Astrocyte (in vitro differentiated cells and primary cell): ENCODE results near the gene CYTH4. TPM values are rescaled to one million over a fixed set of nuclear protein-coding genes. Genes with fewer than 3 reads are reported as not detected.
A peak's percentile ranks its signal among the peaks of the same experiment; 100 is the strongest.

ENCODE experiments used
- DNase-seq: peaks from one replicate; pipeline ENCODE4 v3.0.0-alpha.2; 2010; ENCODE audit warnings: low read depth
- FAIRE-seq: peaks from 2 replicates; lab custom pipeline; 2011; peaks lifted over from hg19 to GRCh38; lab: Jason Lieb, UNC
- H2AFZ ChIP-seq: 2 replicates; pipeline ENCODE4 v1.6.0; 2012; ENCODE audit warnings: low read depth, low read length, inconsistent platforms
- H3K27ac ChIP-seq: 2 replicates; pipeline ENCODE4 v1.5.1; 2011; ENCODE audit warnings: low read depth, low read length, inconsistent platforms
- H3K27me3 ChIP-seq: 2 replicates; pipeline ENCODE4 v1.6.0; 2011; ENCODE audit warnings: low read length, inconsistent platforms; ENCODE audit not compliant: insufficient read depth
- H3K36me3 ChIP-seq: 2 replicates; pipeline ENCODE4 v1.5.1; 2011; ENCODE audit warnings: low read length, inconsistent platforms; ENCODE audit not compliant: insufficient read depth
- H3K4me1 ChIP-seq: 2 replicates; pipeline ENCODE4 v1.5.1; 2011; ENCODE audit warnings: low read length, inconsistent platforms; ENCODE audit not compliant: insufficient read depth
- H3K4me2 ChIP-seq: 2 replicates; pipeline ENCODE4 v1.6.0; 2012; ENCODE audit warnings: low read length, inconsistent platforms
- H3K4me3 ChIP-seq: 2 replicates; pipeline ENCODE4 v1.5.1; 2011; ENCODE audit warnings: low read depth, mild to moderate bottlenecking, low read length, inconsistent platforms; ENCODE audit not compliant: insufficient read depth
- H3K79me2 ChIP-seq: 2 replicates; pipeline ENCODE4 v1.6.0; 2012; ENCODE audit warnings: mild to moderate bottlenecking, low read length, inconsistent platforms; ENCODE audit not compliant: insufficient read depth
- H3K9ac ChIP-seq: 2 replicates; pipeline ENCODE4 v1.6.0; 2012; ENCODE audit warnings: mild to moderate bottlenecking, low read length, inconsistent platforms
- H3K9me3 ChIP-seq: 2 replicates; pipeline ENCODE4 v1.5.1; 2012; ENCODE audit warnings: low read depth, mild to moderate bottlenecking, low read length, inconsistent platforms; ENCODE audit not compliant: insufficient read depth
- H4K20me1 ChIP-seq: 2 replicates; pipeline ENCODE4 v1.6.0; 2012; ENCODE audit warnings: low read length, inconsistent platforms; ENCODE audit not compliant: insufficient read depth
- H3K27ac Mint-ChIP-seq: one replicate; pipeline ENCODE4 v1.8.0; 2021; ENCODE audit warnings: mild to moderate bottlenecking, mixed read lengths; ENCODE audit not compliant: unreplicated experiment
- H3K27me3 Mint-ChIP-seq: one replicate; pipeline ENCODE4 v1.8.0; 2021; ENCODE audit warnings: low read depth, mixed read lengths; ENCODE audit not compliant: unreplicated experiment
- H3K36me3 Mint-ChIP-seq: one replicate; pipeline ENCODE4 v1.8.0; 2021; ENCODE audit warnings: low read depth, mixed read lengths; ENCODE audit not compliant: unreplicated experiment
- H3K4me1 Mint-ChIP-seq: one replicate; pipeline ENCODE4 v1.8.0; 2021; ENCODE audit warnings: low read depth, mixed read lengths; ENCODE audit not compliant: unreplicated experiment
- H3K4me3 Mint-ChIP-seq: one replicate; pipeline ENCODE4 v1.8.0; 2021; ENCODE audit warnings: mild to moderate bottlenecking, moderate library complexity, mixed read lengths; ENCODE audit not compliant: unreplicated experiment
- H3K9me3 Mint-ChIP-seq: one replicate; pipeline ENCODE4 v1.8.0; 2021; ENCODE audit warnings: mild to moderate bottlenecking, mixed read lengths; ENCODE audit not compliant: unreplicated experiment
- EZH2 ChIP-seq: IDR thresholded peaks from 2 replicates; pipeline ENCODE4 v1.6.1; 2012; ENCODE audit warnings: mild to moderate bottlenecking, low read length, inconsistent platforms; ENCODE audit not compliant: insufficient read depth
- total RNA-seq: library from RNA; stranded (reverse); gene quantifications from 2 replicates; pipeline ENCODE4 v1.2.1, GENCODE V29; 2021
- TF ChIP-seq, protein P1 (sequence below): IDR thresholded peaks from 2 replicates; pipeline ENCODE4 v1.5.1; 2011; ENCODE audit warnings: low read depth, mild to moderate bottlenecking, inconsistent platforms, low read length, moderate library complexity; ENCODE audit not compliant: insufficient read depth

Gene CYTH4
- total RNA-seq, 1 donor from 2014 or later = not detected

DNA sequence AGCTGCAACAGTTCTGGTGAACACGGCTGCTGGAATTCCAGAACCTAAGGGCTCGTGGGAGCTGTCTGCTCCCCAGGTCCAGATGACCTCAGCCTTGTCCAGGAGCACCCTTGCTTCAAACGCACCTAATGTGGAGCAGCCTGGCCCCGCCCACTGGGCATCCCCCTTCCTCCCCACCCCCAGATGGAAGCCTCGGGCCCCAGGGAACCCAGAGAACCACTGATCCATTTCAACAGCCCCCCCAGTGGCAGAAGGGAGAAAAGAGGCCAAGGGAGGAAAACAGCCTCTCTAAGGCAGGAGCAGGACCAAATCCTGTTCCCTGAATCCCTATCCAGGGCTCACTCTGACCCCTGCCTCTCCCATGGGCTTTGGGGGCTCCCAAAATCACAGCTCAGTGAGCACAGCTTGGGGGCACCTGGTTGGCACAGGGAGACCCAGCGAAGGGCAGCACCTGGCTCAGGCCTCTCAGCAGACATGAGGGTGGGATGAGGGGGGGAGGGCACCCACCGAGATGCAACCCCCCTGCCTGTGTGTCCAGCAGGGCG is 1.2 kb downstream of the CYTH4 start:
- Histone ChIP-seq H3K27ac (no peak overlapping the region), H4K20me1 (no peaks in the 10 kb centered on the region), H3K9me3 (peaks cover 4% of the 10 kb centered on the region), H3K4me3 (no peak overlapping the region), H3K36me3 (no peaks in the 10 kb centered on the region), H3K79me2 (no peaks in the 10 kb centered on the region), H3K27me3 (peaks cover 8% of the 10 kb centered on the region), H2AFZ (no peak overlapping the region), H3K9ac (no peak overlapping the region), H3K4me2 (no peak overlapping the region), H3K4me1 (peaks cover 10% of the 10 kb centered on the region)
- DNase-seq = no peak
- Mint-ChIP-seq H3K27me3 (peaks cover 28% of the 10 kb centered on the region), H3K9me3 (peaks cover 3% of the 10 kb centered on the region), H3K4me3 (no peak overlapping the region), H3K4me1 (peaks cover 7% of the 10 kb centered on the region), H3K27ac (no peak overlapping the region), H3K36me3 (peaks cover 2% of the 10 kb centered on the region)
- no peak for TF ChIP-seq EZH2
- TF ChIP-seq, protein P1, sequence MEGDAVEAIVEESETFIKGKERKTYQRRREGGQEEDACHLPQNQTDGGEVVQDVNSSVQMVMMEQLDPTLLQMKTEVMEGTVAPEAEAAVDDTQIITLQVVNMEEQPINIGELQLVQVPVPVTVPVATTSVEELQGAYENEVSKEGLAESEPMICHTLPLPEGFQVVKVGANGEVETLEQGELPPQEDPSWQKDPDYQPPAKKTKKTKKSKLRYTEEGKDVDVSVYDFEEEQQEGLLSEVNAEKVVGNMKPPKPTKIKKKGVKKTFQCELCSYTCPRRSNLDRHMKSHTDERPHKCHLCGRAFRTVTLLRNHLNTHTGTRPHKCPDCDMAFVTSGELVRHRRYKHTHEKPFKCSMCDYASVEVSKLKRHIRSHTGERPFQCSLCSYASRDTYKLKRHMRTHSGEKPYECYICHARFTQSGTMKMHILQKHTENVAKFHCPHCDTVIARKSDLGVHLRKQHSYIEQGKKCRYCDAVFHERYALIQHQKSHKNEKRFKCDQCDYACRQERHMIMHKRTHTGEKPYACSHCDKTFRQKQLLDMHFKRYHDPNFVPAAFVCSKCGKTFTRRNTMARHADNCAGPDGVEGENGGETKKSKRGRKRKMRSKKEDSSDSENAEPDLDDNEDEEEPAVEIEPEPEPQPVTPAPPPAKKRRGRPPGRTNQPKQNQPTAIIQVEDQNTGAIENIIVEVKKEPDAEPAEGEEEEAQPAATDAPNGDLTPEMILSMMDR = peak; percentile 4
- no peak for FAIRE-seq

DNA sequence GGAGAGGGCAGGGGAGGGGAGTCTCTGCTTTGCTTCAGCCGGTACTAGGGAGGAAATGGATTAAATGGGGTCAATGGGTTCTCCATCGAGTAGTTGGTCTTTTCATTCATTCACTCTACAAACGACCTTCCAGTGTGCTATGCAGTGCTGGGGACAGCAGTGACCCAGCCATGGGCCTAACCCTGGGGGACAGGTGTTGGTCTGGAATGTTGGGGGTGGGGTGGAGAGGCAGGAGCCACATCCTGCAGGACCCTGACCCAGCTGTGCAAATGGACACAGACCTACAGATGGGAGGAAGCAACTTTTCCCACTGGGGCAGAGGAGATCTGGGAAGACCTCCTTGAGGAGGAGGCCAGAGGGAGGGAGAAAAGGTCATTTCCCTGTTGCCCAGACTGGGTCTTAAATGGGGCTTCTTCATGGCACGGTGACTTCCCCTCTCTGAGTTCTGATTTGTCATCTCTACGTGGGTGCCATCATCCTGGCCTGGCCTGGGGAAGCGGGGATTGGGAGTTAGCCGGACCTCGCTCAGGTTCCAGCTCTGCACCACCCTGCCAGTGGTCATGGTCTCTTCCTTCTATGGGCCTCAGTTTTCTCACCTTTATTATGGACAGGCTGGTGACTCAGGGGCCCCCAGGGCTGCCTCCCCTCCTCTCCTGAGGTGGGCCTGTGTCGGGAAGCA is 2.0 kb downstream of the CYTH4 start:
- no peak overlapping the region for H3K27ac Mint-ChIP-seq
- H3K36me3 ChIP-seq = no peaks in the 10 kb centered on the region
- no peak overlapping the region for H3K4me3 ChIP-seq
- H3K27me3 ChIP-seq = peaks cover 8% of the 10 kb centered on the region
- no peaks in the 10 kb centered on the region for H4K20me1 ChIP-seq
- peak overlapping the region; percentile 21 for H3K4me2 ChIP-seq
- peaks cover 2% of the 10 kb centered on the region for H3K9me3 Mint-ChIP-seq
- H3K27me3 Mint-ChIP-seq = peaks cover 34% of the 10 kb centered on the region
- H3K4me1 Mint-ChIP-seq = peaks cover 7% of the 10 kb centered on the region
- no peak overlapping the region for H3K9ac ChIP-seq
- H2AFZ ChIP-seq = no peak overlapping the region
- no peak overlapping the region for H3K27ac ChIP-seq
- TF ChIP-seq, protein P1 = no peak
- no peak for TF ChIP-seq EZH2
- peaks cover 8% of the 10 kb centered on the region for H3K4me1 ChIP-seq
- DNase-seq (no peak), FAIRE-seq (no peak)
- peaks cover 4% of the 10 kb centered on the region for H3K9me3 ChIP-seq
- H3K4me3 Mint-ChIP-seq = no peak overlapping the region
- H3K36me3 Mint-ChIP-seq = peaks cover 2% of the 10 kb centered on the region
- H3K79me2 ChIP-seq = no peaks in the 10 kb centered on the region

DNA sequence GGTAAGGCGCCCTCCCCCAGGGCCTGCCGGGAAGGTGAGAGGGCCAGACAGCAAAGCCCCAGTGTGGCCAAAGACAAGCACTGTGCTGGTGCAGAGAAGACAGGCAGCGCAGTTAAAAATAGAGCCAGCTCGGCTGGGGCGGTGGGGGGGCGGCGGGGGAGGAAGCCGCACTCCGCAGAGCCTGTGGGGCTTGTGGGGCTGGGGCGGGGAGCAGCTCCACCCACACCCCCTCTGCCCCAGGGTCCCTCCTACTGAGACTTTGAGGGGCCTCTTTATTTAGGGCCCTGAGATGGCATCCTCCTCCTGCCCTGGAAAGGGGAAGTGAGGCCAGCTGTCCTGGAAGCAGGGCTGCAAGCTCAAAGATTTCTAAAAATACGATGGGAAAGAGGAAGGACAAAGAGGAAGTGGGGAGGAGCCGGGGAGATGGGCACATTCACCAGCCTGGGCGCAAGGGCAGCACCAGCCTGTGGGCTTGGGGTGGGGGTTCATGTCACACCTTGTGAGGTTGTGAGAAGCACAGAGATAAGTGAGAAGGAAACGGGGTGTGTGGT is 2.6 kb downstream of the CYTH4 start:
- peaks cover 8% of the 10 kb centered on the region for H3K27me3 ChIP-seq
- H3K9me3 ChIP-seq = peaks cover 4% of the 10 kb centered on the region
- H3K27me3 Mint-ChIP-seq = peaks cover 33% of the 10 kb centered on the region
- peaks cover 2% of the 10 kb centered on the region for H3K9me3 Mint-ChIP-seq
- peaks cover 5% of the 10 kb centered on the region for H3K4me1 Mint-ChIP-seq
- no peak overlapping the region for H3K27ac ChIP-seq
- no peaks in the 10 kb centered on the region for H3K36me3 ChIP-seq
- TF ChIP-seq, protein P1 = no peak
- no peak for TF ChIP-seq EZH2
- no peak overlapping the region for H3K4me3 Mint-ChIP-seq
- H4K20me1 ChIP-seq = no peaks in the 10 kb centered on the region
- peaks cover 2% of the 10 kb centered on the region for H3K36me3 Mint-ChIP-seq
- no peak overlapping the region for H3K9ac ChIP-seq
- FAIRE-seq (no peak), DNase-seq (no peak)
- no peak overlapping the region for H3K27ac Mint-ChIP-seq
- H3K4me3 ChIP-seq = no peak overlapping the region
- peak overlapping the region; percentile 21 for H3K4me2 ChIP-seq
- H3K4me1 ChIP-seq = peaks cover 4% of the 10 kb centered on the region
- H2AFZ ChIP-seq = no peak overlapping the region
- no peaks in the 10 kb centered on the region for H3K79me2 ChIP-seq
